Suprapubic skin (tissue), 4 donors: ENCODE data around the gene IGFL3. TPM values are rescaled to one million over a fixed set of nuclear protein-coding genes. Genes with fewer than 3 reads are reported as not detected.
"Not testable (repeated sequence)": the region's sequence is repeated elsewhere in the genome, so short reads cannot be mapped to it uniquely, and the experiment has no call there.

Experiments used
- DNase-seq, 2 donors: peaks; one replicate each; pipeline ENCODE4 v3.0.0-alpha.2; 2019; ENCODE audit warnings: low spot score in 2 of 2
- H3K27ac ChIP-seq: fragments of 200-600 bp; sonication (generic); one replicate; pipeline ENCODE4 v1.5.1; 2019
- H3K27me3 ChIP-seq: fragments of 200-600 bp; sonication (generic); one replicate; pipeline ENCODE4 v1.5.1; 2019
- H3K36me3 ChIP-seq: fragments of 200-600 bp; sonication (generic); one replicate; pipeline ENCODE4 v1.5.1; 2019
- H3K4me1 ChIP-seq: fragments of 200-600 bp; sonication (generic); one replicate; pipeline ENCODE4 v1.5.1; 2019
- H3K4me3 ChIP-seq: fragments of 200-600 bp; sonication (generic); one replicate; pipeline ENCODE4 v1.5.1; 2019; ENCODE audit warnings: mild to moderate bottlenecking
- H3K9me3 ChIP-seq: fragments of 200-600 bp; sonication (generic); one replicate; pipeline ENCODE4 v1.5.1; 2019
- CTCF ChIP-seq, 2 donors: fragments of 200-600 bp in 1 of 2; fragments of 450-650 bp in 1 of 2; sonication (generic) in 1 of 2; IDR thresholded peaks; one replicate each; pipeline ENCODE4 v1.5.1; 2016 to 2019; ENCODE audit warnings: antibody characterized with exemption in 2 of 2, mild to moderate bottlenecking in 1 of 2, moderate library complexity in 1 of 2
- EP300 ChIP-seq: sonication (generic); formaldehyde crosslinking; IDR thresholded peaks from one replicate; pipeline ENCODE4 v1.6.1; 2017; ENCODE audit warnings: antibody characterized with exemption
- POLR2A ChIP-seq, 2 donors: fragments of 450-650 bp; IDR thresholded peaks; one replicate each; pipeline ENCODE4 v1.6.1; 2017; ENCODE audit warnings: antibody characterized with exemption in 2 of 2, mild to moderate bottlenecking in 2 of 2, moderate library complexity in 2 of 2
- POLR2AphosphoS5 ChIP-seq, 3 donors: sonication (generic); formaldehyde crosslinking; IDR thresholded peaks; one replicate each; pipeline ENCODE4 v1.6.1; 2017; ENCODE audit warnings: antibody characterized with exemption in 3 of 3
- WGBS: methylation state at CpG from one replicate; pipeline ENCODE4 v1.1.5; 2018; 5-methylcytosine and 5-hydroxymethylcytosine counted together
- total RNA-seq, 4 donors: library from RNA; depleted of rRNA; stranded (reverse); fragments of >200 nt; gene quantifications; one replicate each; pipeline ENCODE4 v1.1.0, GENCODE V29; 2016

The IGFL3 gene
- total RNA-seq, 4 donors from 2014 or later, result 10.2 to 49.4 (median 16.8) TPM

- 36% methylated on average over 3 of the region's 3 CpGs for WGBS
- TF ChIP-seq EP300 (no peak), POLR2A (IDR thresholded peaks at IDR 0.05) (no peak), CTCF (IDR thresholded peaks at IDR 0.05) (no peak), POLR2AphosphoS5 (IDR thresholded peaks at IDR 0.05) (no peak)
- Histone ChIP-seq H3K36me3 (no peaks in the 10 kb centered on the region), H3K27ac (no peak overlapping the region), H3K27me3 (peaks cover 12% of the 10 kb centered on the region), H3K9me3 (no peaks in the 10 kb centered on the region), H3K4me1 (peaks cover 27% of the 10 kb centered on the region), H3K4me3 (no peak overlapping the region)
- DNase-seq, result no peak
Observed at GRCh38 chr19:46111376-46111775, 13.1 kb downstream of the IGFL3 start.

- peaks cover 16% of the 10 kb centered on the region for H3K27me3 ChIP-seq
- TF ChIP-seq CTCF (IDR thresholded peaks at IDR 0.05) (no peak), EP300 (no peak), POLR2A (IDR thresholded peaks at IDR 0.05) (no peak)
- H3K27ac ChIP-seq, result no peak overlapping the region
- no peaks in the 10 kb centered on the region for H3K36me3 ChIP-seq
- H3K4me3 ChIP-seq, result no peak overlapping the region
- no peak for DNase-seq
- H3K4me1 ChIP-seq, result peaks cover 12% of the 10 kb centered on the region
- peaks cover 4% of the 10 kb centered on the region for H3K9me3 ChIP-seq
- WGBS, result 49% methylated on average over 6 of the region's 6 CpGs
Observed at GRCh38 chr19:46109876-46110275, 14.6 kb downstream of the IGFL3 start.

- Histone ChIP-seq H3K27ac (no peak overlapping the region), H3K4me1 (peaks cover 8% of the 10 kb centered on the region), H3K36me3 (no peaks in the 10 kb centered on the region), H3K4me3 (no peak overlapping the region), H3K27me3 (peaks cover 18% of the 10 kb centered on the region), H3K9me3 (peaks cover 7% of the 10 kb centered on the region)
- WGBS, result 49% methylated on average over 3 of the region's 6 CpGs
- no peak for TF ChIP-seq POLR2AphosphoS5 (IDR thresholded peaks at IDR 0.05)
- TF ChIP-seq EP300, result no peak
- TF ChIP-seq POLR2A (IDR thresholded peaks at IDR 0.05), result no peak
- no peak for TF ChIP-seq CTCF (IDR thresholded peaks at IDR 0.05)
- DNase-seq, result no peak
Observed at GRCh38 chr19:46107371-46107770, 17.1 kb downstream of the IGFL3 start.

GRCh38 chr19:46102333-46102732, 22.2 kb downstream of the IGFL3 start:
- not testable (repeated sequence) for H3K9me3 ChIP-seq, DNase-seq, H3K36me3 ChIP-seq, H3K4me1 ChIP-seq, H3K27ac ChIP-seq, H3K4me3 ChIP-seq
- 81% methylated on average over 7 of the region's 7 CpGs for WGBS
- peaks cover 12% of the 10 kb centered on the region for H3K27me3 ChIP-seq

- Histone ChIP-seq H3K27ac (no peak overlapping the region), H3K9me3 (peaks cover 7% of the 10 kb centered on the region), H3K4me3 (no peak overlapping the region), H3K27me3 (peaks cover 12% of the 10 kb centered on the region), H3K36me3 (no peaks in the 10 kb centered on the region), H3K4me1 (no peaks in the 10 kb centered on the region)
- DNase-seq, result no peak
- TF ChIP-seq POLR2AphosphoS5 (IDR thresholded peaks at IDR 0.05) (no peak), EP300 (no peak), POLR2A (IDR thresholded peaks at IDR 0.05) (no peak), CTCF (IDR thresholded peaks at IDR 0.05) (no peak)
- WGBS, result 61% methylated on average over 6 of the region's 6 CpGs
Observed at GRCh38 chr19:46101293-46101692, 23.2 kb downstream of the IGFL3 start.

- peaks cover 7% of the 10 kb centered on the region for H3K9me3 ChIP-seq
- peaks cover 7% of the 10 kb centered on the region for H3K27me3 ChIP-seq
- no peak for DNase-seq
- H3K27ac ChIP-seq, result no peak overlapping the region
- TF ChIP-seq CTCF (IDR thresholded peaks at IDR 0.05) (no peak), EP300 (no peak)
- no peaks in the 10 kb centered on the region for H3K4me1 ChIP-seq
- no peaks in the 10 kb centered on the region for H3K36me3 ChIP-seq
- WGBS, result 83% methylated on average over 1 of the region's 1 CpG
- H3K4me3 ChIP-seq, result no peak overlapping the region
Observed at GRCh38 chr19:46100344-46100743, 24.1 kb downstream of the IGFL3 start.
